ENCODE data around the gene PPP3R1.

Gene PPP3R1

GRCh38 chr2:68135448-68136320 is 116.6 kb downstream of the PPP3R1 start:
- DNase-seq (ENCODE audit: low read depth): no peak

- no peak for DNase-seq (ENCODE audit: low read depth)
Measured at GRCh38 chr2:68134554-68134953, 117.8 kb downstream of the PPP3R1 start.

- DNase-seq (ENCODE audit: low read depth): no peak
Measured at GRCh38 chr2:68134120-68134519, 118.2 kb downstream of the PPP3R1 start.
